HG03439 (cell line): ENCODE data around the gene MPPED2.

ENCODE experiments used
- ATAC-seq: cut with Tn5 transposase; IDR thresholded peaks from one replicate; pipeline ENCODE4 v1.9.1; 2021; ENCODE audit warnings: mild to moderate bottlenecking, moderate library complexity; ENCODE audit not compliant: unreplicated experiment

Gene MPPED2

GRCh38 chr11:30455025-30455424 lies 131.1 kb downstream of the MPPED2 start:
- ATAC-seq: no peak

- ATAC-seq: no peak
Measured at GRCh38 chr11:30454541-30454940, 131.6 kb downstream of the MPPED2 start.

GRCh38 chr11:30454111-30454510 lies 132.0 kb downstream of the MPPED2 start:
- ATAC-seq: no peak

GRCh38 chr11:30453705-30454104 lies 132.4 kb downstream of the MPPED2 start:
- no peak for ATAC-seq

GRCh38 chr11:30452842-30453241 lies 133.3 kb downstream of the MPPED2 start:
- ATAC-seq: no peak

GRCh38 chr11:30452114-30452513 lies 134.0 kb downstream of the MPPED2 start:
- no peak for ATAC-seq

GRCh38 chr11:30451626-30452025 lies 134.5 kb downstream of the MPPED2 start:
- no peak for ATAC-seq

- ATAC-seq: no peak
Measured at GRCh38 chr11:30451167-30451566, 135.0 kb downstream of the MPPED2 start.

- no peak for ATAC-seq
Measured at GRCh38 chr11:30447058-30447640, 139.0 kb downstream of the MPPED2 start.

GRCh38 chr11:30446520-30446919 lies 139.6 kb downstream of the MPPED2 start:
- no peak for ATAC-seq

- ATAC-seq: no peak
Measured at GRCh38 chr11:30445056-30445455, 141.1 kb downstream of the MPPED2 start.

GRCh38 chr11:30440510-30440909 lies 145.6 kb downstream of the MPPED2 start:
- ATAC-seq: no peak

- ATAC-seq: no peak
Measured at GRCh38 chr11:30436801-30437200, 149.4 kb downstream of the MPPED2 start.

- no peak for ATAC-seq
Measured at GRCh38 chr11:30435488-30435887, 150.7 kb downstream of the MPPED2 start.

- no peak for ATAC-seq
Measured at GRCh38 chr11:30434901-30435300, 151.3 kb downstream of the MPPED2 start.

GRCh38 chr11:30433831-30434230 lies 152.3 kb downstream of the MPPED2 start:
- ATAC-seq: no peak

GRCh38 chr11:30432716-30433115 lies 153.4 kb downstream of the MPPED2 start:
- ATAC-seq: no peak

GRCh38 chr11:30432178-30432577 lies 154.0 kb downstream of the MPPED2 start:
- no peak for ATAC-seq

- no peak for ATAC-seq
Measured at GRCh38 chr11:30431127-30431814, 154.9 kb downstream of the MPPED2 start.

GRCh38 chr11:30429550-30429949 lies 156.6 kb downstream of the MPPED2 start:
- no peak for ATAC-seq

- ATAC-seq: no peak
Measured at GRCh38 chr11:30426781-30427180, 159.4 kb downstream of the MPPED2 start.

GRCh38 chr11:30424844-30425243 lies 161.3 kb downstream of the MPPED2 start:
- no peak for ATAC-seq

- ATAC-seq: no peak
Measured at GRCh38 chr11:30424321-30424720, 161.8 kb downstream of the MPPED2 start.
